ENCODE results near the gene PRKCZ.
A peak's percentile ranks its signal among the peaks of the same experiment; 100 is the strongest.

Gene PRKCZ

DNA sequence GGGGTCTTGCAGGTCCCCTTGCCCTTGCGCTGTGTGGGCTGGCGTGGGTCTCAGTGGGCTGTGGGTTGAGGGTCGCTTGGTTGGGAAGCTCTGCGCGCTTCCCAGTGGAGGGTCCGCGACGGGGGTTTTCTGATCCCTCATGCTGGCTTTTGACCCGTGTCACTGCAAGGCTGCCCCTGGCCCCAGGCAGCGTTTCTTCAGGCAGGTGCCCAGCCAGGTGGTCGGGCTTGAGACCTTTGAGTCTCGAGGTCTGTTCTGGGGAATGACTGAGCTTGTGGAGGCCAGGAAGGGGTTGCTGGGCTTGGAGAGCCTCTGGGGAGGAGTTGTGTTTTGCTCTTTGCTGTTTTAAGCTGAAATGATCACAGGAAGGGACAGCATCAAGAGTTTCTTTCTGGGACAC lies 183.3 kb downstream of the PRKCZ start:
- FAIRE-seq = no peak

DNA sequence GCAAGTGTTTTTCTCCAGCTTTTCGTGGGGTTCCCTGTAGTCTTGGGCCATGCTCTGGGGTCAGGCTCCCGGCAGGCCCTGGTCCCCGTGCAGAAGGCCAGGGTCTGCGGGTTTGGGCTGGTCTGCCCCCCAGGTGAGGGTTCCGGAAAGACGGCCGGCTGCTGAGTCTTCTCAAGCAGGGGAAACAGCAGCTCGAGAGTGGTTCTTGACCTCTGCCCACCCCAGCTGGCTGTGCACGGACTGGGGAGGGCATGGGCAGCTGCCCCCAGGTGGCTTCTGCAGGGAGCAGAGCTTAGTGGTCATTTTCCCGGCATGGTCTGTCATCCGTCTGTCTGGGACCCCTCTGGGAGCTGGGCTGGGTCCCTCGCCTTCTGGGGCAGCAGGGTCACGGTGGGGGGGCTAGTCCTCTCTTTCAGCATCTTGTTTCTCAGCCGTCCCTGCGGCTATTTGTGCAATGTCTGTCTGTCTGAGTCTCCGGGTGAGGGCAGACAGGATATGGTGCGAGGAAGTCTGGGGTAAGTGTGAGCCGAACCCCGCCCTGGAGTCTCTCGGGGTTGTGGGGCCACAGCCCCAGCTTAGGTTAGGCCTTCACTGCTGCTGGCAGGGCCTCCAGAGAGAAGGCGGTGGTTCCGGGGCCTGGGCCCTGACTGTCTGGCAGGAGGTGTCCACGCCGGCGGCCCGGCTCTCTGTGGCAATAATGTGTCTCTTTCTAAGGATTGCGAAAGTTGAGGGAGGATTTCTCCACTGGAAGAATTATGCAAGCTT lies 184.0 kb downstream of the PRKCZ start:
- FAIRE-seq = no peak

DNA sequence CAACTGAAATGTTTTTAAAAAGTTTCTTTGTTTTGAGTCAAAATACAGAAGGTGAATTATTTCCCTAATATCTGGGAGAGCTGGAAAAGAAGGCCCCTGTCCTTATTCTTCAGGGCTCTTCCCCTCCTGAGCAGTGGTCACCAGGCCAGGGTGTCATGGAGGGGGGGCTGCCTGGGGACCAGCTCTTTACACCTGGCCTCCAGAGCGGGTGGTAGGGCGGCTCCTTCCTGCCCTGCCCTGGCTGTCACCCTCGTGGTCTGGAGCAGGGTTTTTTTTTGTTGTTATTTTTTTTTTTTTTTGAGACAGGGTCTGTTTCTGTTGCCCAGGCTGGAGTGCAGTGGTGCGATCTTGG lies 184.5 kb downstream of the PRKCZ start:
- peak; percentile 4 for FAIRE-seq

Data from endometrium (tissue), 2 donors.